Sigmoid colon (tissue), 7 donors: ENCODE data around the gene OTOP3. TPM values are rescaled to one million over a fixed set of nuclear protein-coding genes. Genes with fewer than 3 reads are reported as not detected.

Experiments used
- DNase-seq: peaks from one replicate; pipeline ENCODE4 v3.0.0-alpha.2; 2019
- H3K27ac ChIP-seq, 4 donors: fragments of 200-600 bp; sonication (generic); one replicate each; pipeline ENCODE4 v1.5.1; 2016 to 2019; ENCODE audit warnings: mild to moderate bottlenecking in 1 of 4
- H3K27me3 ChIP-seq, 3 donors: fragments of 200-600 bp; sonication (generic); one replicate each; pipeline ENCODE4 v1.5.1; 2019; ENCODE audit warnings: mild to moderate bottlenecking in 1 of 3
- H3K36me3 ChIP-seq, 4 donors: fragments of 200-600 bp; sonication (generic); one replicate each; pipeline ENCODE4 v1.5.1; 2016 to 2019
- H3K4me1 ChIP-seq, 4 donors: fragments of 200-600 bp; sonication (generic); one replicate each; pipeline ENCODE4 v1.5.1; 2017 to 2019
- H3K4me3 ChIP-seq, 4 donors: fragments of 200-600 bp; sonication (generic); one replicate each; pipeline ENCODE4 v1.5.1; 2017 to 2019; ENCODE audit warnings: mild to moderate bottlenecking in 2 of 4, moderate library complexity in 1 of 4
- H3K9me3 ChIP-seq, 4 donors: fragments of 200-600 bp in 3 of 4; sonication (generic) in 3 of 4; one replicate each; pipeline versions ENCODE4 v1.5.1 to v1.6.1; 2013 to 2019
- CTCF ChIP-seq, 4 experiments: fragments of 450-650 bp in 3 of 4; fragments of 200-600 bp in 1 of 4; IDR thresholded peaks; one replicate each; pipeline ENCODE4 v1.5.1; 2016 to 2019; ENCODE audit warnings: antibody characterized with exemption in 4 of 4, mild to moderate bottlenecking in 3 of 4, moderate library complexity in 2 of 4
- EP300 ChIP-seq, 4 donors: sonication (generic); formaldehyde crosslinking; IDR thresholded peaks; one replicate each; pipeline ENCODE4 v1.6.1; 2017; ENCODE audit warnings: antibody characterized with exemption in 4 of 4
- POLR2A ChIP-seq, 2 donors: fragments of 450-650 bp; IDR thresholded peaks; one replicate each; pipeline ENCODE4 v1.6.1; 2016; ENCODE audit warnings: antibody characterized with exemption in 2 of 2, mild to moderate bottlenecking in 2 of 2, moderate library complexity in 2 of 2
- POLR2AphosphoS5 ChIP-seq, 4 donors: sonication (generic); formaldehyde crosslinking; IDR thresholded peaks; one replicate each; pipeline ENCODE4 v1.6.1; 2017; ENCODE audit warnings: antibody characterized with exemption in 4 of 4
- WGBS, 2 donors: extraction: QIAGEN DNeasy Blood & Tissue Kit; methylation state at CpG; one replicate each; pipeline ENCODE4 v1.1.7; 2013; 5-methylcytosine and 5-hydroxymethylcytosine counted together
- intact Hi-C: fragments of 100-400 bp; cut with DNase I; formaldehyde crosslinking; loops from one replicate; pipeline ENCODE4 v1.15.1; 2023
- polyA plus RNA-seq, 3 donors: library from polyadenylated mRNA; stranded (reverse); fragments of 200-250 nt; gene quantifications; one replicate each; pipeline ENCODE4 v1.2.3, GENCODE V29; 2013
- total RNA-seq, 4 donors: library from RNA; depleted of rRNA; stranded (reverse); fragments of >200 nt; gene quantifications; one replicate each; pipeline ENCODE4 v1.1.0, GENCODE V29; 2016
- donor health status: healthy with polysubstance abuse.
- donor health status: Bipolar disorder and iron deficiency.
- donor health status: healthy.

OTOP3 gene
- total RNA-seq (not detected), polyA plus RNA-seq (1 to 10 TPM in 1 of 3 donors, under 1 TPM in 2; 0.28 to 1.8 (median 0.60) TPM)

- no peaks in the 10 kb centered on the region for H3K9me3 ChIP-seq
- H3K4me1 ChIP-seq: peaks cover 0 to 13% (median 8%) of the 10 kb centered on the region in 4 donors
- intact Hi-C loops: no loop called here
- WGBS, 2 donors: 3 to 5% methylated on average over 78 of the region's 78 CpGs
- no peak for DNase-seq
- H3K27me3 ChIP-seq: peaks cover 24 to 79% (median 38%) of the 10 kb centered on the region in 3 donors
- no peak for TF ChIP-seq CTCF (IDR thresholded peaks at IDR 0.05)
- TF ChIP-seq POLR2AphosphoS5 (IDR thresholded peaks at IDR 0.05): no peak
- no peak for TF ChIP-seq POLR2A (IDR thresholded peaks at IDR 0.05)
- TF ChIP-seq EP300 (IDR thresholded peaks at IDR 0.05): no peak
- no peak within 1 kb of the TSS for H3K4me3 ChIP-seq
- H3K36me3 ChIP-seq: no peaks in the 10 kb centered on the region
- no peak within 1 kb of the TSS for H3K27ac ChIP-seq
These were observed at the start of gene OTOP3 for GRCh38 chr17:74935585-74936469. Gene OTOP3 (plus strand): TSS chr17:74935898. CDS start chr17:74935922, 24 bp downstream.

GRCh38 chr17:74888469-74888868 lies 47.2 kb upstream of the OTOP3 start:
- peaks cover 0 to 7% (median 6%) of the 10 kb centered on the region in 4 donors for H3K4me1 ChIP-seq
- TF ChIP-seq POLR2AphosphoS5 (IDR thresholded peaks at IDR 0.05) (no peak), POLR2A (IDR thresholded peaks at IDR 0.05) (no peak), CTCF (IDR thresholded peaks at IDR 0.05) (no peak), EP300 (IDR thresholded peaks at IDR 0.05) (no peak)
- H3K4me3 ChIP-seq: no peak overlapping the region
- WGBS, 2 donors: 72% methylated on average over 13 of the region's 13 CpGs
- intact Hi-C loops: no loop called here
- DNase-seq: no peak
- H3K36me3 ChIP-seq: no peaks in the 10 kb centered on the region
- H3K27ac ChIP-seq: no peak overlapping the region
- peaks cover 10 to 46% (median 19%) of the 10 kb centered on the region in 3 donors for H3K27me3 ChIP-seq
- no peaks in the 10 kb centered on the region for H3K9me3 ChIP-seq

DNA sequence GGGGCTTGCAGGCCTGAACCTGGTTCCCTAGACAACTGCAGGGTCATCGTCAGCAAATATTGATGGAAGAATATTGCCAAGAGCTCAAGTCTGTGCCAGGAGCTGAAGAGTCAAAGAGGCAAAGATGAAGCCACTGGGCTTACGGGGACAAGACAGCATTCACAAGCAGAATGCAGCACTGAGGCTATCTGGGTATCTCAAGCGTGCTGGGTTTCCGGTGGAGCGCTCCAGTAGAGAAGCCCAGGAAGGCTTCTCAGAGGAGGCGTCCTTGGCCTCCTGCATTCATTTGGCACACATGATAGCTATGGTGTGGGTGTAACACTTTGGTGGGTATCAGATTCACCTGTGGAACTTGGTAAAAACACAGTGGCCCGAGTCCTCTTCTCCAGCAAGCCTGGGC lies 45.1 kb upstream of the OTOP3 start:
- DNase-seq: no peak
- H3K36me3 ChIP-seq: no peaks in the 10 kb centered on the region
- no peak overlapping the region for H3K4me3 ChIP-seq
- WGBS, 2 donors: 91 to 92% methylated on average over 7 of the region's 7 CpGs
- H3K27me3 ChIP-seq: peaks cover 20 to 58% (median 30%) of the 10 kb centered on the region in 3 donors
- H3K4me1 ChIP-seq: peaks cover 0 to 13% (median 11%) of the 10 kb centered on the region in 4 donors
- H3K27ac ChIP-seq: no peak overlapping the region
- TF ChIP-seq CTCF (IDR thresholded peaks at IDR 0.05): no peak
- TF ChIP-seq POLR2A (IDR thresholded peaks at IDR 0.05): no peak
- no peak for TF ChIP-seq EP300 (IDR thresholded peaks at IDR 0.05)
- intact Hi-C loops: no loop called here
- no peaks in the 10 kb centered on the region for H3K9me3 ChIP-seq

- intact Hi-C loops: no loop called here
- 44 to 70% methylated on average over 20 of the region's 20 CpGs for WGBS, 2 donors
- Histone ChIP-seq H3K9me3 (no peaks in the 10 kb centered on the region), H3K4me1 (peaks cover 0 to 13% (median 11%) of the 10 kb centered on the region in 4 donors), H3K27me3 (peaks cover 20 to 68% (median 30%) of the 10 kb centered on the region in 3 donors), H3K27ac (no peak overlapping the region), H3K4me3 (no peak overlapping the region), H3K36me3 (no peaks in the 10 kb centered on the region)
- DNase-seq: no peak
- no peak for TF ChIP-seq POLR2AphosphoS5 (IDR thresholded peaks at IDR 0.05)
- TF ChIP-seq CTCF (IDR thresholded peaks at IDR 0.05): no peak
- TF ChIP-seq EP300 (IDR thresholded peaks at IDR 0.05): no peak
- no peak for TF ChIP-seq POLR2A (IDR thresholded peaks at IDR 0.05)
These were observed 43.5 kb upstream of the OTOP3 start for GRCh38 chr17:74892013-74892841.
